Testis (tissue), 3 donors: Measurements from ENCODE around the gene GSN. TPM values are rescaled to one million over a fixed set of nuclear protein-coding genes. Genes with fewer than 3 reads are reported as not detected.

ENCODE experiments used
- DNase-seq: peaks from one replicate; pipeline ENCODE4 v3.0.0-alpha.2; 2019
- H3K27ac ChIP-seq, 2 donors: fragments of 200-600 bp; sonication (generic); one replicate each; pipeline ENCODE4 v1.5.1; 2019
- H3K27me3 ChIP-seq: fragments of 200-600 bp; sonication (generic); one replicate; pipeline ENCODE4 v1.5.1; 2019
- H3K36me3 ChIP-seq: fragments of 200-600 bp; sonication (generic); one replicate; pipeline ENCODE4 v1.5.1; 2017; ENCODE audit warnings: low read depth; ENCODE audit errors: missing control alignments
- H3K4me1 ChIP-seq: fragments of 200-600 bp; sonication (generic); one replicate; pipeline ENCODE4 v1.5.1; 2019
- H3K4me3 ChIP-seq, 2 donors: fragments of 200-600 bp; sonication (generic); one replicate each; pipeline ENCODE4 v1.5.1; 2017 to 2019
- H3K9me3 ChIP-seq: fragments of 200-600 bp; sonication (generic); one replicate; pipeline ENCODE4 v1.5.1; 2017
- CTCF ChIP-seq, 3 experiments: fragments of 450-650 bp in 2 of 3; fragments of 200-600 bp in 1 of 3; sonication (generic) in 1 of 3; IDR thresholded peaks; one replicate each; pipeline ENCODE4 v1.5.1; 2016 to 2019; ENCODE audit warnings: antibody characterized with exemption in 3 of 3, mild to moderate bottlenecking in 2 of 3, moderate library complexity in 1 of 3
- POLR2A ChIP-seq: fragments of 450-650 bp; IDR thresholded peaks from one replicate; pipeline ENCODE4 v1.6.1; 2017; ENCODE audit warnings: antibody characterized with exemption, mild to moderate bottlenecking, moderate library complexity
- WGBS, 2 donors: methylation state at CpG; one replicate each; pipeline ENCODE4 v1.1.5; 2018; 5-methylcytosine and 5-hydroxymethylcytosine counted together
- intact Hi-C: fragments of 100-400 bp; cut with DNase I; formaldehyde crosslinking; loops from one replicate; pipeline ENCODE4 v1.15.1; 2023; ENCODE audit warnings: low total_unique reads
- polyA plus RNA-seq: library from polyadenylated mRNA; stranded (reverse); fragments of 350-450 nt; fragmentation: Illumina TruSeq; extraction: RNeasy Lipid Tissue Mini Kit (QIAGEN cat#74804); gene quantifications from one replicate; pipeline ENCODE4 v1.2.3, GENCODE V29; 2014; ENCODE audit warnings: low read depth, low replicate concordance; ENCODE audit not compliant: insufficient read depth
- total RNA-seq, 2 donors: library from RNA; depleted of rRNA; stranded (reverse); fragments of >200 nt; gene quantifications; one replicate each; pipeline ENCODE4 v1.2.3, GENCODE V29; 2016

The GSN gene
- total and polyA plus RNA-seq, 3 donors from 2014 or later: 206 to 392 (median 356) TPM

- no peaks in the 10 kb centered on the region for H3K4me1 ChIP-seq
- 85 to 97% methylated on average over 2 of the region's 2 CpGs for WGBS, 2 donors
- H3K27ac ChIP-seq: no peak overlapping the region
- no peak for DNase-seq
- TF ChIP-seq CTCF (IDR thresholded peaks at IDR 0.05): no peak
- no peak for TF ChIP-seq POLR2A
- no peaks in the 10 kb centered on the region for H3K36me3 ChIP-seq
- no peak overlapping the region for H3K4me3 ChIP-seq
- no peaks in the 10 kb centered on the region for H3K27me3 ChIP-seq
- no peaks in the 10 kb centered on the region for H3K9me3 ChIP-seq
- intact Hi-C loops: no loop called here
Observed at GRCh38 chr9:121253162-121253561, 14.8 kb upstream of the GSN start.

- intact Hi-C loops: no loop called here
- H3K4me3 ChIP-seq: no peak overlapping the region
- no peak for DNase-seq
- no peaks in the 10 kb centered on the region for H3K4me1 ChIP-seq
- TF ChIP-seq CTCF (IDR thresholded peaks at IDR 0.05) (no peak), POLR2A (no peak)
- H3K27ac ChIP-seq: no peak overlapping the region
- 65 to 66% methylated on average over 6 of the region's 6 CpGs for WGBS, 2 donors
- H3K27me3 ChIP-seq: no peaks in the 10 kb centered on the region
- H3K36me3 ChIP-seq: no peaks in the 10 kb centered on the region
- no peaks in the 10 kb centered on the region for H3K9me3 ChIP-seq
Observed at GRCh38 chr9:121253821-121254501, 14.0 kb upstream of the GSN start.

GRCh38 chr9:121259498-121259897 lies 8.5 kb upstream of the GSN start:
- H3K27me3 ChIP-seq: no peaks in the 10 kb centered on the region
- no peaks in the 10 kb centered on the region for H3K9me3 ChIP-seq
- no peaks in the 10 kb centered on the region for H3K36me3 ChIP-seq
- H3K27ac ChIP-seq: no peak overlapping the region
- WGBS, 2 donors: 80 to 94% methylated on average over 4 of the region's 4 CpGs
- H3K4me3 ChIP-seq: no peak overlapping the region
- H3K4me1 ChIP-seq: no peaks in the 10 kb centered on the region
- TF ChIP-seq CTCF (IDR thresholded peaks at IDR 0.05): no peak
- TF ChIP-seq POLR2A: no peak
- DNase-seq: no peak
- intact Hi-C loops: no loop called here

GRCh38 chr9:121259935-121260334 lies 8.0 kb upstream of the GSN start:
- no peak for DNase-seq
- Histone ChIP-seq H3K36me3 (no peaks in the 10 kb centered on the region), H3K9me3 (no peaks in the 10 kb centered on the region), H3K27me3 (no peaks in the 10 kb centered on the region), H3K4me3 (no peak overlapping the region), H3K27ac (no peak overlapping the region), H3K4me1 (no peaks in the 10 kb centered on the region)
- no peak for TF ChIP-seq POLR2A
- no peak for TF ChIP-seq CTCF (IDR thresholded peaks at IDR 0.05)
- WGBS, 2 donors: 84 to 90% methylated on average over 5 of the region's 5 CpGs
- intact Hi-C loops: loop anchor here (10.0 kb wide), 1 partner anchor 45 kb away; no protein-coding TSS in a partner anchor
